Spleen (tissue), 7 donors: ENCODE results near the gene PLPP2.

Experiments
- CTCF ChIP-seq, 11 experiments: fragments of 200-600 bp in 7 of 11; fragments of 450-650 bp in 4 of 11; sonication (generic) in 4 of 11; IDR thresholded peaks in 8 of 11; conservative IDR thresholded peaks in 3 of 11; 1 replicate in 7 of 11; 2 replicates in 4 of 11; pipeline versions ENCODE4 v1.4.0 to v1.8.0; 2016 to 2021; ENCODE audit warnings: antibody characterized with exemption in 11 of 11, inconsistent platforms in 4 of 11, mild to moderate bottlenecking in 1 of 11
- POLR2AphosphoS5 ChIP-seq, 3 donors: sonication (generic); formaldehyde crosslinking; IDR thresholded peaks; one replicate each; pipeline ENCODE4 v1.5.1; 2017; ENCODE audit warnings: antibody characterized with exemption in 3 of 3
- donor health status: DM: no; HTN: no; CAD: no; lungs with moderate emphysema.
- donor health status: DM: no; HTN: no; CAD: no.
- donor health status: DM: no; HTN: no; CAD: no.

- no peak for TF ChIP-seq POLR2AphosphoS5 (IDR thresholded peaks at IDR 0.05)
- TF ChIP-seq CTCF (IDR thresholded peaks at IDR 0.05 in 8 of 11, conservative IDR thresholded peaks at IDR 0.05 in 3 of 11) = no peak
These were observed 38.7 kb upstream of the PLPP2 start for GRCh38 chr19:329876-330275.
